CD4-positive, CD25-positive, alpha-beta regulatory T cell (primary cell): ENCODE results near the gene PHACTR3. TPM values are rescaled to one million over a fixed set of nuclear protein-coding genes. Genes with fewer than 3 reads are reported as not detected.

Source experiments
- ATAC-seq, 2 donors: fragments of 150-1000 bp; cut with Tn5 transposase; one replicate each; pipeline ENCODE4 v1.10.0; 2021; ENCODE audit warnings: low read depth in 2 of 2, moderate number of reproducible peaks in 2 of 2, moderate library complexity in 1 of 2
- DNase-seq, 3 donors: peaks; one replicate each; pipeline versions ENCODE4 v3.0.0 to v3.0.0-alpha.2; 2012 to 2022; ENCODE audit warnings: mixed read lengths in 1 of 3
- H3K27ac ChIP-seq: one replicate; pipeline ENCODE4 v1.7.0; 2013; ENCODE audit warnings: mild to moderate bottlenecking, low read length; ENCODE audit not compliant: insufficient read depth, poor library complexity, severe bottlenecking
- H3K27me3 ChIP-seq: one replicate; pipeline ENCODE4 v1.7.0; 2013; ENCODE audit warnings: low read length; ENCODE audit not compliant: control insufficient read depth, insufficient read depth
- H3K36me3 ChIP-seq: one replicate; pipeline ENCODE4 v1.7.0; 2013; ENCODE audit warnings: mild to moderate bottlenecking, low read length, moderate library complexity; ENCODE audit not compliant: control insufficient read depth, insufficient read depth
- H3K4me1 ChIP-seq: 2 replicates; pipeline ENCODE4 v1.7.0; 2013; ENCODE audit warnings: mild to moderate bottlenecking, low read length; ENCODE audit not compliant: insufficient read depth, control insufficient read depth, poor library complexity, severe bottlenecking
- H3K4me3 ChIP-seq: one replicate; pipeline ENCODE4 v1.7.0; 2013; ENCODE audit warnings: low read depth, mild to moderate bottlenecking, low read length, moderate library complexity
- H3K9me3 ChIP-seq, 2 experiments: 1 replicate in 1 of 2; 2 replicates in 1 of 2; pipeline ENCODE4 v1.7.0; 2013; ENCODE audit warnings: low read length in 2 of 2, mild to moderate bottlenecking in 1 of 2, moderate library complexity in 1 of 2; ENCODE audit not compliant: control insufficient read depth in 2 of 2
- H3K27ac Mint-ChIP-seq, 3 donors: one replicate each; pipeline ENCODE4 v1.8.0; 2020 to 2022; ENCODE audit warnings: mild to moderate bottlenecking in 3 of 3, mixed read lengths in 3 of 3, moderate library complexity in 2 of 3
- H3K27me3 Mint-ChIP-seq: one replicate; pipeline ENCODE4 v1.8.0; 2022; ENCODE audit warnings: mild to moderate bottlenecking, mixed read lengths
- H3K36me3 Mint-ChIP-seq: one replicate; pipeline ENCODE4 v1.8.0; 2020; ENCODE audit warnings: mixed read lengths
- H3K4me1 Mint-ChIP-seq, 4 donors: one replicate each; pipeline ENCODE4 v1.8.0; 2020 to 2022; ENCODE audit warnings: mixed read lengths in 4 of 4, mild to moderate bottlenecking in 1 of 4
- H3K4me3 Mint-ChIP-seq, 4 donors: one replicate each; pipeline ENCODE4 v1.8.0; 2020 to 2022; ENCODE audit warnings: mild to moderate bottlenecking in 4 of 4, mixed read lengths in 4 of 4, moderate library complexity in 3 of 4
- H3K9me3 Mint-ChIP-seq, 7 donors: one replicate each; pipeline ENCODE4 v1.8.0; 2020 to 2022; ENCODE audit warnings: mixed read lengths in 7 of 7, mild to moderate bottlenecking in 3 of 7, moderate library complexity in 2 of 7
- polyA plus RNA-seq, 4 donors: library from polyadenylated mRNA; unstranded; fragments of 300-500 nt; fragmentation: Illumina TruSeq; gene quantifications; one replicate each; pipeline ENCODE4 v1.2.3, GENCODE V29; 2021
- total RNA-seq: library from RNA; stranded (reverse); gene quantifications from one replicate; pipeline ENCODE4 v1.2.3, GENCODE V29; 2022

The PHACTR3 gene
- total and polyA plus RNA-seq, 5 donors from 2014 or later: not detected

DNA sequence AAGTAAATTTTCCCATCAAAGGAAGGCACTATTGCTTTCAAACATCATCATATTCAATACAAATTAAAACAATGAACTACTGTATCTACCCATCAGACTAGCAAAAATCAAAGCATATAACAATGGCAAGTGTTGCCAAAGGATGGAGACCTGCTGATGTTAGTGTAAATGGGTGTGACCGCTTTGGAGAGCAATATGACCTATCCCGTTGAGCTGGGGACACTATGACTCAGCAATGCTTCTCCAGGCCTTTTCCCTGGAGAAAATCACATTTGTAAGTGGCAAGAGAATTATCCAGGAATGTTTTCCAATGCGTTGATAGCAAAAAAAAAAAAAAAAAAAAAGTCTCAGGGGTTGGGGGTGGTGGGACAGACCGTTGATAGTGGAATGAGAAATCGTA is 46.1 kb downstream of the PHACTR3 start:
- H3K27me3 Mint-ChIP-seq: peaks cover 13% of the 10 kb centered on the region

DNA sequence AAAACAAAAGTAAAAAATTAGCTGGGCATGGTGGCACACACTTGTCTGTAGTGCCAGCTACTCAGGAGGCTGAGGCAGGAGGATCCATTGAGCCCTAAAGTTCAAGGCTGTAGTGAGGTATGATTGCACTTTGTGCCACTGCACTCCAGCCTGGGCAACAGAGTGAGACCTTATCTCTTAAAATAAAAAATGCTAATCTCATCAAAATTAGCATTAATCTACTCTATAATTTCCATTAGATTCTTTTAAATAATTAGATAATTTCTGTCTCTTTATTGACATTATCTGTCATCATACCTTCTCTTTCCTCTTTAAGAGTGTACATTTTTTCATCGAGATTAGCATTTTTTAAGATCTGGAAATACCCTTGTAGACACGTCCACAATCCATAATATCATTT is 48.0 kb downstream of the PHACTR3 start:
- no peaks in the 10 kb centered on the region for H3K36me3 ChIP-seq
- H3K4me1 ChIP-seq: no peaks in the 10 kb centered on the region
- no peak overlapping the region for H3K27ac ChIP-seq
- H3K9me3 ChIP-seq: peaks cover 8 to 14% of the 10 kb centered on the region in 2 experiments
- H3K4me3 ChIP-seq: no peak overlapping the region
- no peaks in the 10 kb centered on the region for H3K4me1 Mint-ChIP-seq
- DNase-seq (no peak), ATAC-seq (no peak)
- no peak overlapping the region for H3K27ac Mint-ChIP-seq
- H3K27me3 ChIP-seq: no peaks in the 10 kb centered on the region
- peaks cover 0 to 8% (median 4%) of the 10 kb centered on the region in 7 donors for H3K9me3 Mint-ChIP-seq
- peak overlapping the region in 1 of 4 donors; percentile 48 for H3K4me3 Mint-ChIP-seq
- no peaks in the 10 kb centered on the region for H3K36me3 Mint-ChIP-seq
- H3K27me3 Mint-ChIP-seq: peaks cover 9% of the 10 kb centered on the region

More for the DNA sequence above, 46.1 kb downstream of the PHACTR3 start:
- no peak for ATAC-seq
- Mint-ChIP-seq H3K4me1 (no peaks in the 10 kb centered on the region), H3K36me3 (no peaks in the 10 kb centered on the region), H3K4me3 (no peak overlapping the region), H3K27ac (no peak overlapping the region), H3K9me3 (peaks cover 0 to 6% (median 0%) of the 10 kb centered on the region in 7 donors)
- DNase-seq: no peak
- no peaks in the 10 kb centered on the region for H3K9me3 ChIP-seq
- no peak overlapping the region for H3K27ac ChIP-seq
- no peaks in the 10 kb centered on the region for H3K36me3 ChIP-seq
- no peak overlapping the region for H3K4me3 ChIP-seq
- no peaks in the 10 kb centered on the region for H3K4me1 ChIP-seq
- H3K27me3 ChIP-seq: no peaks in the 10 kb centered on the region

DNA sequence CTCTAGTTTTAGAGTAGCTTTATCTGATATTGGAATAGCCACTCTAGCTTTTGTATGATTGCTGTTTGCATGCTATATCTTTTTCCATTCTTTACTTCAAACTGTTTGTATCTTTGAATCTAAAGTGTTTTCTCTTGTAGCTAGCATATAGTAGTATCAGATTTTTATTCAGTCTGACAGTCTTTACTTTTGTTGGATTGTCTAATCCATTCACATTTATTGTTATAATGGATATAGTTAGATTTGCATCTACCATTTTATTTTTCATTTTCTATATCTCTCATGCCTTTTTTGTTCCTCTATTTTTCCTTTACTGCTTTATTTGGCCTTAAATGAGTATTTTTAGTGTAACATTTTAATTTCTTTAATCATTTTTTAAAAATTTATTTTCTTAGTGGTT is 52.1 kb downstream of the PHACTR3 start:
- ATAC-seq: no peak
- Histone ChIP-seq H3K36me3 (no peaks in the 10 kb centered on the region), H3K4me3 (no peak overlapping the region), H3K27ac (no peak overlapping the region), H3K9me3 (peaks cover 18 to 26% of the 10 kb centered on the region in 2 experiments), H3K27me3 (no peaks in the 10 kb centered on the region), H3K4me1 (no peaks in the 10 kb centered on the region)
- no peak overlapping the region for H3K4me3 Mint-ChIP-seq
- H3K27ac Mint-ChIP-seq: no peak overlapping the region
- peaks cover 0 to 23% (median 9%) of the 10 kb centered on the region in 7 donors for H3K9me3 Mint-ChIP-seq
- H3K36me3 Mint-ChIP-seq: no peaks in the 10 kb centered on the region
- no peaks in the 10 kb centered on the region for H3K4me1 Mint-ChIP-seq
- no peak for DNase-seq
- peaks cover 9% of the 10 kb centered on the region for H3K27me3 Mint-ChIP-seq

DNA sequence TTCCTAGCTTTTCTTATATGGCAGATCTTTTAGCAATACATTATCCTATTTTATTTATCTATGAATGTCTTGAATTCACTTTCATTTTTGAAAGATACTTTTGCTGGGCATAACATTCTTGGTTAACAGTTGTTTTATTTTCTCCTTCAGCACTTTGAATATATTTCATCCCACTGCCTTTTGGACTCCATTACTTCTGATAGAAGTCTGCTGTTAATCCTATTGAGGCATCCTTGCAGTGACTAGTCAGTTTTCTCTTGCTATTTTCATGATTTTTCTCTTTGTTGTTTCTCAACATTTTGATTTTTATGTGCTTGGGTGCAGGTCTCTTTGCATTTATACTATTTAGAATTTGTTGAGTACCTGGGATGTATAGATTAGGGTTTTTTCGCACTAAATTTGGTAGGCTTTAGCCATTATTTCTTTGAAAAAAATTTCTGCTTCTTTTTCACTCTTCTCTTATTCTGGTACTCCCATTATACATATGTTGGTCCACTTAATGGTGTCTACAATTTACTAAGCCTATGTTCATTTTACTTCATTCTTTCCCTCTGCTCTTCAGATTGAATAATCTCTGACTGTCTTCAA is 53.2 kb downstream of the PHACTR3 start:
- Mint-ChIP-seq H3K4me1 (no peaks in the 10 kb centered on the region), H3K4me3 (no peak overlapping the region), H3K36me3 (no peaks in the 10 kb centered on the region)

DNA sequence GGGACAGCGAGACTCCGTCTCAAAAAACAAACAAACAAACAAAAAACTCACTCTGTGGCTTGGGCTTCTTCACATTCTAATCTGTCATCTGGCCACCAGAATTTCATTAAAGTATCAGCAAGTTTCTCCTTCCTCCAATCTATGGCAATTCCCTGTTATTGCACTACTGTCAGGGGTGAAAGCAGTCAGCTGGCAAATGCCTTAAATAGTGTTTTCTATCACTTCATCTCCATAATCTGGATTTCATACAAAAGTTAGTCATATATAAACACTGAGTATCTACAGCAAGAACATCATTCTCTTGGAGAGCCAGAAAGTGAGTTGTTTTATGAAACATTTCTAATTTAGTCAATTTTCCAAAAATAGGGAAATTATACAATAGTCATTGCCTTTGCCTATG is 56.1 kb downstream of the PHACTR3 start:
- no peak overlapping the region for H3K27ac ChIP-seq
- no peak overlapping the region for H3K4me3 ChIP-seq
- H3K27me3 ChIP-seq: no peaks in the 10 kb centered on the region
- Mint-ChIP-seq H3K9me3 (peaks cover 0 to 24% (median 9%) of the 10 kb centered on the region in 7 donors), H3K27ac (no peak overlapping the region), H3K4me1 (no peaks in the 10 kb centered on the region), H3K27me3 (peaks cover 3% of the 10 kb centered on the region), H3K36me3 (no peaks in the 10 kb centered on the region), H3K4me3 (no peak overlapping the region)
- ATAC-seq: no peak
- DNase-seq: no peak
- H3K9me3 ChIP-seq: peaks cover 18 to 26% of the 10 kb centered on the region in 2 experiments
- H3K4me1 ChIP-seq: no peaks in the 10 kb centered on the region
- H3K36me3 ChIP-seq: no peaks in the 10 kb centered on the region

More for the DNA sequence above, 53.2 kb downstream of the PHACTR3 start:
- Mint-ChIP-seq H3K27ac (no peak overlapping the region), H3K9me3 (peaks cover 0 to 23% (median 9%) of the 10 kb centered on the region in 7 donors), H3K27me3 (peaks cover 4% of the 10 kb centered on the region)
- Histone ChIP-seq H3K36me3 (no peaks in the 10 kb centered on the region), H3K9me3 (peaks cover 18 to 26% of the 10 kb centered on the region in 2 experiments), H3K4me3 (no peak overlapping the region), H3K27ac (no peak overlapping the region), H3K4me1 (no peaks in the 10 kb centered on the region), H3K27me3 (no peaks in the 10 kb centered on the region)
- DNase-seq (no peak), ATAC-seq (no peak)

DNA sequence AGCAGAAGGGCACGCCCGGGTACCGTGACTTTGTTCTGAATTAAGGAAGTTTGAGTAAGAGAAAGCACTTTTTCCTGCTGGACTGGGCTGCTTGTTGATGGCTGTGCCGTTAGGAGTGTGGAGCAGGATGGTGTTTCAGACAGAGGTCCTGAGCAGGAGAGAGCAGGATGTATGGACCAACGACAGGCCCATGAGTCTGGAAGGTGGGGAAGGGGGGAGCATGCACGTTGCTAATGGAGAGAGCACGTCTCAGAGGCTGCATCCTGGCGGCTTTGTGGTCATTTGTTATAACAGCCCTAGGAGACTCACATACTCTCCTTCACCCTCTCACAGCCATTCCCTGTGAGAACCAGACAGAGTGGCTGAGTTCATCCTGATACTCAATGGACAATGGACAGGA is 56.8 kb downstream of the PHACTR3 start:
- H3K4me3 Mint-ChIP-seq: no peak overlapping the region
- Histone ChIP-seq H3K27ac (no peak overlapping the region), H3K27me3 (no peaks in the 10 kb centered on the region), H3K36me3 (no peaks in the 10 kb centered on the region), H3K9me3 (peaks cover 17 to 22% of the 10 kb centered on the region in 2 experiments), H3K4me3 (no peak overlapping the region), H3K4me1 (no peaks in the 10 kb centered on the region)
- H3K9me3 Mint-ChIP-seq: peaks cover 0 to 24% (median 7%) of the 10 kb centered on the region in 7 donors
- DNase-seq (no peak), ATAC-seq (no peak)
- no peak overlapping the region for H3K27ac Mint-ChIP-seq
- no peaks in the 10 kb centered on the region for H3K36me3 Mint-ChIP-seq
- H3K27me3 Mint-ChIP-seq: no peaks in the 10 kb centered on the region
- no peaks in the 10 kb centered on the region for H3K4me1 Mint-ChIP-seq

DNA sequence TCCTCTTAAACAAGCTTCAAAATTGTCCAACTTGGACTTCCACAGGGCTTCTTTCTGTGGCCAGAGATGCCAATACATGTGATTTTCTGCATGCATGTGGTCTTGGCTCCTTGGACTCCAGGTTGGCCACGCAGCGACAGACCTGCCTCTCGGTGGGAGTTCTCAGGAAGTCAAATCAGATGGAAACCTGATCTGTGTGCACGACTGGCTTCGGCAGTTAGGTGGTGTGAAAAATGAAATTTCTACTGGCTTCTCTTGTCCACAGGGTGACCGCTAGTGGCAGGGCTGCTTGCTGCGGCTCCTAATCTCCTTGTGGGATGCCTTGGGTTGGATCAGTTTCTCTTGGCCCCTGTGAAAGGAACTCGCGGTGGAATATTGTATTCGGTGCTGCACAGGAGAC is 57.3 kb downstream of the PHACTR3 start:
- H3K27me3 Mint-ChIP-seq: no peaks in the 10 kb centered on the region
- no peak for DNase-seq
- no peak overlapping the region for H3K4me3 ChIP-seq
- peaks cover 0 to 24% (median 7%) of the 10 kb centered on the region in 7 donors for H3K9me3 Mint-ChIP-seq
- H3K27ac ChIP-seq: no peak overlapping the region
- no peaks in the 10 kb centered on the region for H3K4me1 Mint-ChIP-seq
- no peak for ATAC-seq
- no peaks in the 10 kb centered on the region for H3K36me3 ChIP-seq
- no peaks in the 10 kb centered on the region for H3K36me3 Mint-ChIP-seq
- no peak overlapping the region for H3K4me3 Mint-ChIP-seq
- no peaks in the 10 kb centered on the region for H3K4me1 ChIP-seq
- H3K9me3 ChIP-seq: peaks cover 12 to 19% of the 10 kb centered on the region in 2 experiments
- no peaks in the 10 kb centered on the region for H3K27me3 ChIP-seq
- no peak overlapping the region for H3K27ac Mint-ChIP-seq

DNA sequence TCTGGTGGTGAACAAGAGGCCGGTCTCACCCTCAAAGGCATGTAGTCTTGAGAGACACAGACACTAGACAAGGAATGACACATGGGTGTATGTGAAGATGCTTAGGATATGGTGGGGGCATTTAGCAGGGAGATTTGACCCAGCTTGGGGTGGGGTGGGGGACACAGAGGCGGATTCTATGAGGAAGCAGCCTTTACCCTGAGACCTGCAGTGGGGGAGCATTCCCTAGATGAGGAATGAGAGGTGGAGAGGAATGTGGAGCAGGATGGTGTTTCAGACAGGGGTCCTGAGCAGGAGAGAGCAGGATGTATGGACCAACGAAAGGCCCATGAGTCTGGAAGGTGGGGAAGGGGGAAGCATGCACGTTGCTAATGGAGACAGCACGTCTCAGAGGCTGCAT is 57.8 kb downstream of the PHACTR3 start:
- Histone ChIP-seq H3K9me3 (peaks cover 12 to 14% of the 10 kb centered on the region in 2 experiments), H3K4me1 (no peaks in the 10 kb centered on the region), H3K36me3 (no peaks in the 10 kb centered on the region), H3K4me3 (no peak overlapping the region), H3K27me3 (no peaks in the 10 kb centered on the region), H3K27ac (no peak overlapping the region)
- H3K4me3 Mint-ChIP-seq: no peak overlapping the region
- H3K4me1 Mint-ChIP-seq: no peaks in the 10 kb centered on the region
- DNase-seq (no peak), ATAC-seq (no peak)
- H3K27me3 Mint-ChIP-seq: no peaks in the 10 kb centered on the region
- H3K36me3 Mint-ChIP-seq: no peaks in the 10 kb centered on the region
- H3K9me3 Mint-ChIP-seq: peaks cover 0 to 22% (median 7%) of the 10 kb centered on the region in 7 donors
- no peak overlapping the region for H3K27ac Mint-ChIP-seq
